Transverse colon (tissue), 4 donors: ENCODE data around the gene SLITRK1. TPM values are rescaled to one million over a fixed set of nuclear protein-coding genes. Genes with fewer than 3 reads are reported as not detected.

ENCODE experiments used
- DNase-seq: peaks from one replicate; pipeline ENCODE4 v3.0.0-alpha.2; 2019
- H3K27ac ChIP-seq, 4 donors: fragments of 200-600 bp; sonication (generic); 2 replicates each; pipeline ENCODE4 v1.5.1; 2016 to 2018; ENCODE audit warnings: inconsistent platforms in 4 of 4
- H3K27me3 ChIP-seq: fragments of 200-600 bp; sonication (generic); 2 replicates; pipeline ENCODE4 v1.5.1; 2017; ENCODE audit warnings: inconsistent platforms
- H3K36me3 ChIP-seq, 4 donors: fragments of 200-600 bp; sonication (generic); 2 replicates each; pipeline ENCODE4 v1.5.1; 2017 to 2019; ENCODE audit warnings: inconsistent platforms in 4 of 4
- H3K4me1 ChIP-seq, 4 donors: fragments of 200-600 bp; sonication (generic); 2 replicates each; pipeline ENCODE4 v1.5.1; 2017 to 2020; ENCODE audit warnings: inconsistent platforms in 4 of 4
- H3K4me3 ChIP-seq, 4 donors: fragments of 200-600 bp; sonication (generic); 1 replicate in 1 of 4; 2 replicates in 3 of 4; pipeline versions ENCODE4 v1.5.1 to v1.6.1; 2017 to 2019; ENCODE audit warnings: inconsistent platforms in 4 of 4
- H3K9me3 ChIP-seq, 2 donors: fragments of 200-600 bp; sonication (generic); 2 replicates each; pipeline ENCODE4 v1.5.1; 2017 to 2019; ENCODE audit warnings: inconsistent platforms in 2 of 2
- EP300 ChIP-seq: sonication (generic); formaldehyde crosslinking; IDR thresholded peaks from one replicate; pipeline ENCODE4 v1.6.1; 2017; ENCODE audit warnings: antibody characterized with exemption, low read depth
- POLR2A ChIP-seq: fragments of 450-650 bp; IDR thresholded peaks from one replicate; pipeline ENCODE4 v1.6.1; 2016; ENCODE audit warnings: antibody characterized with exemption, mild to moderate bottlenecking, moderate library complexity
- POLR2AphosphoS5 ChIP-seq, 3 donors: sonication (generic); formaldehyde crosslinking; IDR thresholded peaks; one replicate each; pipeline ENCODE4 v1.6.1; 2016; ENCODE audit warnings: antibody characterized with exemption in 3 of 3
- WGBS, 2 donors: methylation state at CpG; one replicate each; pipeline ENCODE4 v1.1.5; 2018; ENCODE audit warnings: low coverage in 1 of 2; 5-methylcytosine and 5-hydroxymethylcytosine counted together
- in situ Hi-C, 4 donors: fragments of 200-750 bp; cut with MboI; loops; one replicate each; pipeline versions ENCODE4 v1.15.0 to v1.15.1; 2017; ENCODE audit warnings: low sequenced_read_pairs in 3 of 4, low pct_ligation_motif_present in 1 of 4, low pct_unique_long_range_greater_than_20kb in 1 of 4
- intact Hi-C: fragments of 100-400 bp; cut with DNase I; formaldehyde crosslinking; loops from one replicate; pipeline ENCODE4 v1.15.1; 2023; ENCODE audit warnings: low total_unique reads
- total RNA-seq, 4 donors: library from RNA; depleted of rRNA; stranded (reverse); fragments of >200 nt; gene quantifications; one replicate each; pipeline ENCODE4 v1.1.0, GENCODE V29; 2016
- TF ChIP-seq, protein P1 (sequence below), 5 experiments: fragments of 200-600 bp in 3 of 5; fragments of 450-650 bp in 2 of 5; sonication (generic) in 3 of 5; IDR thresholded peaks; 1 replicate in 2 of 5; 2 replicates in 3 of 5; pipeline ENCODE4 v1.5.1; 2016 to 2017; ENCODE audit warnings: antibody characterized with exemption in 5 of 5, inconsistent platforms in 3 of 5, mild to moderate bottlenecking in 2 of 5, moderate library complexity in 1 of 5

Gene SLITRK1
- total RNA-seq, 4 donors from 2014 or later: 0.20 TPM; not detected in 3

DNA sequence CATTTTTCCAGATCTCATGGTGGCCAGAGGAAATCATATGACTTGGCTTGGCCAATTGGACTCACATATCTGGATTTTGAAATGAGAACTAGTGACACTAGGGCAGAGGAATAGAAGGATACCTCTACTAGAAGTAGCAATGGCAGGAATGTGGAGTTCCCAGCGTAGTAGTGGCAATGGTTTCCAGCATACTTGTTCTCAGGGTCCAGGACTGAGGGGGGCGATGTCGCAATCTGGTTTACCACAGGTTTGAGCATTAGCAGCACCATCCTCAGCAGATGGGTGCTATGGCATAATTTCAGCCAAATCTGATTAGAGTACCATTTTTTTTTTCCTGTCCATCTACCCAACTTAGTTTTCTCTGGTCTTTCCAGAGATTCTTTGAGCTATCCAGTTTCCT lies 8.1 kb upstream of the SLITRK1 start:
- Histone ChIP-seq H3K36me3 (no peaks in the 10 kb centered on the region), H3K9me3 (peaks cover 0 to 4% of the 10 kb centered on the region in 2 donors), H3K4me1 (no peaks in the 10 kb centered on the region), H3K27ac (no peak overlapping the region), H3K4me3 (no peak overlapping the region), H3K27me3 (no peaks in the 10 kb centered on the region)
- intact Hi-C loops (no loop called here), in situ Hi-C loops (no loop called here)
- TF ChIP-seq EP300 (no peak), POLR2AphosphoS5 (IDR thresholded peaks at IDR 0.05) (no peak), POLR2A (no peak)
- TF ChIP-seq, protein P1, sequence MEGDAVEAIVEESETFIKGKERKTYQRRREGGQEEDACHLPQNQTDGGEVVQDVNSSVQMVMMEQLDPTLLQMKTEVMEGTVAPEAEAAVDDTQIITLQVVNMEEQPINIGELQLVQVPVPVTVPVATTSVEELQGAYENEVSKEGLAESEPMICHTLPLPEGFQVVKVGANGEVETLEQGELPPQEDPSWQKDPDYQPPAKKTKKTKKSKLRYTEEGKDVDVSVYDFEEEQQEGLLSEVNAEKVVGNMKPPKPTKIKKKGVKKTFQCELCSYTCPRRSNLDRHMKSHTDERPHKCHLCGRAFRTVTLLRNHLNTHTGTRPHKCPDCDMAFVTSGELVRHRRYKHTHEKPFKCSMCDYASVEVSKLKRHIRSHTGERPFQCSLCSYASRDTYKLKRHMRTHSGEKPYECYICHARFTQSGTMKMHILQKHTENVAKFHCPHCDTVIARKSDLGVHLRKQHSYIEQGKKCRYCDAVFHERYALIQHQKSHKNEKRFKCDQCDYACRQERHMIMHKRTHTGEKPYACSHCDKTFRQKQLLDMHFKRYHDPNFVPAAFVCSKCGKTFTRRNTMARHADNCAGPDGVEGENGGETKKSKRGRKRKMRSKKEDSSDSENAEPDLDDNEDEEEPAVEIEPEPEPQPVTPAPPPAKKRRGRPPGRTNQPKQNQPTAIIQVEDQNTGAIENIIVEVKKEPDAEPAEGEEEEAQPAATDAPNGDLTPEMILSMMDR (IDR thresholded peaks at IDR 0.05): no peak
- 92% methylated on average over 3 of the region's 3 CpGs; no CpG with 5 or more reads in 1 of the 2 donors for WGBS, 2 donors
- DNase-seq: no peak

GRCh38 chr13:83884141-83884540 lies 1.9 kb upstream of the SLITRK1 start:
- no peaks in the 10 kb centered on the region for H3K4me1 ChIP-seq
- no peak for DNase-seq
- H3K4me3 ChIP-seq: no peak overlapping the region
- H3K27ac ChIP-seq: no peak overlapping the region
- peaks cover 42% of the 10 kb centered on the region for H3K27me3 ChIP-seq
- in situ Hi-C loops: no loop called here
- H3K9me3 ChIP-seq: peaks cover 0 to 4% of the 10 kb centered on the region in 2 donors
- intact Hi-C loops: no loop called here
- TF ChIP-seq EP300: no peak
- TF ChIP-seq, protein P1 (IDR thresholded peaks at IDR 0.05): no peak
- no peak for TF ChIP-seq POLR2AphosphoS5 (IDR thresholded peaks at IDR 0.05)
- no peak for TF ChIP-seq POLR2A
- no peaks in the 10 kb centered on the region for H3K36me3 ChIP-seq

GRCh38 chr13:83883061-83883523 lies 818 bp upstream of the SLITRK1 start:
- WGBS, 2 donors: 25 to 27% methylated on average over 8 to 14 of the region's 14 CpGs
- intact Hi-C loops (no loop called here), in situ Hi-C loops (no loop called here)
- Histone ChIP-seq H3K27ac (no peak overlapping the region), H3K4me3 (no peak overlapping the region), H3K4me1 (no peaks in the 10 kb centered on the region), H3K27me3 (peaks cover 47% of the 10 kb centered on the region), H3K9me3 (peaks cover 0 to 4% of the 10 kb centered on the region in 2 donors), H3K36me3 (no peaks in the 10 kb centered on the region)
- TF ChIP-seq EP300 (no peak), POLR2A (no peak), POLR2AphosphoS5 (IDR thresholded peaks at IDR 0.05) (no peak)
- TF ChIP-seq, protein P1 (IDR thresholded peaks at IDR 0.05): no peak
- DNase-seq: no peak

DNA sequence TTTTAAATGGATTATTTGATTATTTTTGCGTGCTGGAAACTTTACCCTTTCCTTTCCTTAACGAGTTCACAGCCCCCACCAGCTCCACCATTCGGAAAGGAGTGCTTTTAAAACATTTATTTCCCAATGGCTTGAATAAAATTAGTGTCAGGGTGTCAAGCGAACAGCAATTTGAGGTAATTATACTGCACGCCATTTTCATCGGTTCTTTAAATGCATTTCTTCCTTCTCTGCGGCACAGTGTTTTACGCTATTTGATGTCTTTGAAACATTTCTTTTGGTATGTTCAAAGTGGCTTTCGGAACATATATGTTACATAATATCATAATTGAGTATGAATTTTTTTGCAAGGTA lies 309 bp upstream of the SLITRK1 start:
- Histone ChIP-seq H3K27me3 (peaks cover 47% of the 10 kb centered on the region), H3K9me3 (no peaks in the 10 kb centered on the region), H3K4me3 (no peak overlapping the region), H3K4me1 (no peaks in the 10 kb centered on the region), H3K36me3 (no peaks in the 10 kb centered on the region), H3K27ac (no peak overlapping the region)
- intact Hi-C loops (no loop called here), in situ Hi-C loops (no loop called here)
- DNase-seq: no peak
- TF ChIP-seq EP300 (no peak), POLR2AphosphoS5 (IDR thresholded peaks at IDR 0.05) (no peak), POLR2A (no peak)
- TF ChIP-seq, protein P1 (IDR thresholded peaks at IDR 0.05): no peak
- WGBS, 2 donors: 7 to 17% methylated on average over 9 of the region's 9 CpGs
